Central memory CD4-positive, alpha-beta T cell (primary cell): ENCODE measurements around the gene KCND3.
A peak's percentile ranks its signal among the peaks of the same experiment; 100 is the strongest.
"Not testable (repeated sequence)": the region's sequence is repeated elsewhere in the genome, so short reads cannot be mapped to it uniquely, and the experiment has no call there.

Source experiments
- DNase-seq: peaks from one replicate; pipeline ENCODE4 v3.0.0; 2022

Gene KCND3

GRCh38 chr1:111762332-111762731, 227.1 kb downstream of the KCND3 start:
- no peak for DNase-seq

GRCh38 chr1:111761717-111762116, 227.8 kb downstream of the KCND3 start:
- no peak for DNase-seq

- DNase-seq = no peak
Observed at GRCh38 chr1:111758373-111758772, 231.1 kb downstream of the KCND3 start.

- no peak for DNase-seq
Observed at GRCh38 chr1:111756124-111756513, 233.3 kb downstream of the KCND3 start.

GRCh38 chr1:111755331-111756123, 233.9 kb downstream of the KCND3 start, which contains the start of gene DDX20:
DDX20 (plus strand) TSS chr1:111755901; CDS start chr1:111755925, 24 bp downstream.
- DNase-seq = peak; percentile 95

GRCh38 chr1:111754984-111755330, 234.5 kb downstream of the KCND3 start:
- DNase-seq = no peak

- no peak for DNase-seq
Observed at GRCh38 chr1:111751906-111752575, 237.4 kb downstream of the KCND3 start.

GRCh38 chr1:111750856-111751255, 238.6 kb downstream of the KCND3 start:
- no peak for DNase-seq

GRCh38 chr1:111749628-111750027, 239.8 kb downstream of the KCND3 start:
- DNase-seq = no peak

- DNase-seq = no peak
Observed at GRCh38 chr1:111747947-111748346, 241.5 kb downstream of the KCND3 start.

GRCh38 chr1:111747282-111747734, 242.2 kb downstream of the KCND3 start:
- peak; percentile 57 for DNase-seq

- DNase-seq = no peak
Observed at GRCh38 chr1:111746614-111746999, 242.9 kb downstream of the KCND3 start.

- no peak for DNase-seq
Observed at GRCh38 chr1:111745675-111746613, 243.5 kb downstream of the KCND3 start.

GRCh38 chr1:111743679-111744101, 245.8 kb downstream of the KCND3 start:
- no peak for DNase-seq

- DNase-seq = no peak
Observed at GRCh38 chr1:111742938-111743549, 246.4 kb downstream of the KCND3 start.

GRCh38 chr1:111742292-111742691, 247.2 kb downstream of the KCND3 start:
- not testable (repeated sequence) for DNase-seq

GRCh38 chr1:111739925-111740765, 249.3 kb downstream of the KCND3 start:
- DNase-seq = no peak

GRCh38 chr1:111739194-111739924, 250.1 kb downstream of the KCND3 start, which contains the start of gene INKA2:
INKA2 (minus strand) TSS chr1:111739395; CDS start chr1:111739242, 153 bp downstream.
- DNase-seq = peak; percentile 46

GRCh38 chr1:111738436-111739193, 250.9 kb downstream of the KCND3 start:
- DNase-seq = peak; percentile 43

GRCh38 chr1:111738133-111738435, 251.4 kb downstream of the KCND3 start:
- no peak for DNase-seq
